Stomach (tissue), 4 donors: ENCODE measurements around the gene NPTX1.

Source experiments
- POLR2A ChIP-seq, 4 donors: fragments of 450-650 bp; IDR thresholded peaks; one replicate each; pipeline ENCODE4 v1.6.1; 2016; ENCODE audit warnings: antibody characterized with exemption in 4 of 4, control low read depth in 2 of 4, mild to moderate bottlenecking in 1 of 4, moderate library complexity in 1 of 4
- TF ChIP-seq, protein P1 (sequence below), 7 experiments: fragments of 450-650 bp in 4 of 7; fragments of 200-600 bp in 3 of 7; sonication (generic) in 3 of 7; IDR thresholded peaks; one replicate each; pipeline ENCODE4 v1.5.1; 2016 to 2019; ENCODE audit warnings: antibody characterized with exemption in 7 of 7, control low read depth in 2 of 7, mild to moderate bottlenecking in 1 of 7

- TF ChIP-seq, protein P1, sequence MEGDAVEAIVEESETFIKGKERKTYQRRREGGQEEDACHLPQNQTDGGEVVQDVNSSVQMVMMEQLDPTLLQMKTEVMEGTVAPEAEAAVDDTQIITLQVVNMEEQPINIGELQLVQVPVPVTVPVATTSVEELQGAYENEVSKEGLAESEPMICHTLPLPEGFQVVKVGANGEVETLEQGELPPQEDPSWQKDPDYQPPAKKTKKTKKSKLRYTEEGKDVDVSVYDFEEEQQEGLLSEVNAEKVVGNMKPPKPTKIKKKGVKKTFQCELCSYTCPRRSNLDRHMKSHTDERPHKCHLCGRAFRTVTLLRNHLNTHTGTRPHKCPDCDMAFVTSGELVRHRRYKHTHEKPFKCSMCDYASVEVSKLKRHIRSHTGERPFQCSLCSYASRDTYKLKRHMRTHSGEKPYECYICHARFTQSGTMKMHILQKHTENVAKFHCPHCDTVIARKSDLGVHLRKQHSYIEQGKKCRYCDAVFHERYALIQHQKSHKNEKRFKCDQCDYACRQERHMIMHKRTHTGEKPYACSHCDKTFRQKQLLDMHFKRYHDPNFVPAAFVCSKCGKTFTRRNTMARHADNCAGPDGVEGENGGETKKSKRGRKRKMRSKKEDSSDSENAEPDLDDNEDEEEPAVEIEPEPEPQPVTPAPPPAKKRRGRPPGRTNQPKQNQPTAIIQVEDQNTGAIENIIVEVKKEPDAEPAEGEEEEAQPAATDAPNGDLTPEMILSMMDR (IDR thresholded peaks at IDR 0.05) = no peak
- no peak for TF ChIP-seq POLR2A (IDR thresholded peaks at IDR 0.05)
These were observed 10.2 kb downstream of the NPTX1 start for GRCh38 chr17:80466188-80466705.
